Measurements from ENCODE around the gene HPDL. TPM values are rescaled to one million over a fixed set of nuclear protein-coding genes. Genes with fewer than 3 reads are reported as not detected.

Gene HPDL
- total RNA-seq, 2 experiments from 2014 or later = not detected

DNA sequence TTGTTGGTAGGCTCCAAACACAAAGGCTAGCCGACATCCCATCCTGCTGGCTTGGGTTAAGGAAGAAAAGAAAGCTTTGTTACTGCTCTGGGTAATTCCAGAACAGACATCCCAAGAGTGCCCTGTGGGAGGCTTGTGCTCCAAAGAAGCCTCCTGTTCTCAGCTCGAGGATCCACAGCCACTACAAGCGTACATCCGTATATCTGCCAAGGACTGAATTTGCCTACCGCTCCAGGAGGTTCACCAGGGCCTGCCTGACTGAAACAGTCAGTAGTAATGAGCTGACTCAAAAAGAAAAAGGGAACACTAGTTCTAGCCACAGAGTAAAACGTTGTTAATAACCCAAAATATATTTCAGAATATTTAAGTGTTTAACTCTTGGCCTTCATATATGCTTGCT is 38.4 kb downstream of the HPDL start:
- TF ChIP-seq, protein P1, sequence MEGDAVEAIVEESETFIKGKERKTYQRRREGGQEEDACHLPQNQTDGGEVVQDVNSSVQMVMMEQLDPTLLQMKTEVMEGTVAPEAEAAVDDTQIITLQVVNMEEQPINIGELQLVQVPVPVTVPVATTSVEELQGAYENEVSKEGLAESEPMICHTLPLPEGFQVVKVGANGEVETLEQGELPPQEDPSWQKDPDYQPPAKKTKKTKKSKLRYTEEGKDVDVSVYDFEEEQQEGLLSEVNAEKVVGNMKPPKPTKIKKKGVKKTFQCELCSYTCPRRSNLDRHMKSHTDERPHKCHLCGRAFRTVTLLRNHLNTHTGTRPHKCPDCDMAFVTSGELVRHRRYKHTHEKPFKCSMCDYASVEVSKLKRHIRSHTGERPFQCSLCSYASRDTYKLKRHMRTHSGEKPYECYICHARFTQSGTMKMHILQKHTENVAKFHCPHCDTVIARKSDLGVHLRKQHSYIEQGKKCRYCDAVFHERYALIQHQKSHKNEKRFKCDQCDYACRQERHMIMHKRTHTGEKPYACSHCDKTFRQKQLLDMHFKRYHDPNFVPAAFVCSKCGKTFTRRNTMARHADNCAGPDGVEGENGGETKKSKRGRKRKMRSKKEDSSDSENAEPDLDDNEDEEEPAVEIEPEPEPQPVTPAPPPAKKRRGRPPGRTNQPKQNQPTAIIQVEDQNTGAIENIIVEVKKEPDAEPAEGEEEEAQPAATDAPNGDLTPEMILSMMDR (IDR thresholded peaks at IDR 0.05) = no peak
- Mint-ChIP-seq H3K36me3 (ENCODE audit: low read depth) (no peaks in the 10 kb centered on the region), H3K9me3 (no peaks in the 10 kb centered on the region), H3K27me3 (no peaks in the 10 kb centered on the region), H3K4me1 (ENCODE audit: low read depth) (peaks cover 2% of the 10 kb centered on the region), H3K27ac (no peak overlapping the region), H3K4me3 (no peak overlapping the region)
- H3K9me3 ChIP-seq (ENCODE audit: control insufficient read depth in 1 of 2, insufficient read depth in 1 of 2, low read length in 2 of 2) = no peaks in the 10 kb centered on the region
- POLR2A ChIA-PET = no interaction called here
- H3K4me1 ChIP-seq (ENCODE audit: insufficient read depth, low read length) = peaks cover 2% of the 10 kb centered on the region
- no peak overlapping the region for H3K27ac ChIP-seq (ENCODE audit: low read depth in 1 of 2, low read length in 2 of 2)
- intact Hi-C loops (cut with DNase I, micrococcal nuclease) = no loop called here
- DNase-seq = no peak
- no peak overlapping the region for H3K4me3 ChIP-seq (ENCODE audit: low read length)
- CTCF ChIA-PET = no interaction called here
- ATAC-seq (ENCODE audit: poor library complexity) = no peak
- H3K36me3 ChIP-seq (ENCODE audit: insufficient read depth, low read length) = no peaks in the 10 kb centered on the region
- no peaks in the 10 kb centered on the region for H3K27me3 ChIP-seq (ENCODE audit: control insufficient read depth in 1 of 2, insufficient read depth in 2 of 2, low read length in 2 of 2)

DNA sequence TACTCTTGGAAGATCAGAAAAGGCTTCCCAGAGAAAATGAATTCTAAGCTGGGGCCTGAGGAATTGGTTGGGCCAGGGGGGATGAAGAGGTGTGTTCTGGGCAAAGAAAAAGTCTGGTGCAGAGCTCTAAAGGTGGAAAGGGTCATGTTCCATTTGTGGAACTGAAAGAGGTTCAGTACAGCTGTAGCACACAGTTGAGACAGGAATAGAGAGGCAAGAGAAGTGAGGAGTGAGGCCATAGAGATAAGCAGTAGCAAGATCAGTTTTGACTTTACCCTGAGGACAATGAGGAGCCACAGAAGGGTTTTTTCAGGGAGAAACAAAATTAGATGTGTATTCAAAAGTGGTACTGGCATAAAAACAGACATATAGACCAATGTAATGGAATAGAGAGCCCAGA is 43.9 kb downstream of the HPDL start:
- Histone ChIP-seq H3K9me3 (ENCODE audit: control insufficient read depth in 1 of 2, insufficient read depth in 1 of 2, low read length in 2 of 2) (no peaks in the 10 kb centered on the region), H3K36me3 (ENCODE audit: insufficient read depth, low read length) (no peaks in the 10 kb centered on the region), H3K4me3 (ENCODE audit: low read length) (no peak overlapping the region), H3K4me1 (ENCODE audit: insufficient read depth, low read length) (no peaks in the 10 kb centered on the region), H3K27ac (ENCODE audit: low read depth in 1 of 2, low read length in 2 of 2) (no peak overlapping the region), H3K27me3 (ENCODE audit: control insufficient read depth in 1 of 2, insufficient read depth in 2 of 2, low read length in 2 of 2) (no peaks in the 10 kb centered on the region)
- Mint-ChIP-seq H3K36me3 (ENCODE audit: low read depth) (no peaks in the 10 kb centered on the region), H3K9me3 (no peaks in the 10 kb centered on the region), H3K4me3 (no peak overlapping the region), H3K27me3 (no peaks in the 10 kb centered on the region), H3K27ac (no peak overlapping the region), H3K4me1 (ENCODE audit: low read depth) (no peaks in the 10 kb centered on the region)
- ChIA-PET POLR2A (no interaction called here), CTCF (no interaction called here)
- ATAC-seq (ENCODE audit: poor library complexity) (no peak), DNase-seq (no peak)
- intact Hi-C loops (cut with DNase I, micrococcal nuclease) = no loop called here
- TF ChIP-seq, protein P1 (IDR thresholded peaks at IDR 0.05) = no peak

DNA sequence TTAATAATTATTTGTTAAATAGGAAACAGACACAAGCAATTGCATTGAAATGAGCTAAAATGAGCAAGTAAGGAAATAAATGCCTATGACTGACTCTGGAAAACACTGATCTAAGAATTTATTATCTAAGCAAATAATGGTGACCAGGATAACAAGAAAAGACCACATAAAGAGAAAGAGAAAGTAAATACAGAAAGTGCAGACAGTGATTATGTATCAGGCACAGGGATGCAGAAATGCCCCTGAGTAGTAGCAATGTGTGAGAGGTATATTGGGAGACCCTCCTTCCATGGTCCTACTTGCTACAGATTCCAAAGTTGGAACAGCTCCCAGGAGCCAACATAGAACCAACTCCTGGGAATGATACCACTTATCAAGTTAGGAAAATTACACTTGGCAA is 46.9 kb downstream of the HPDL start:
- Mint-ChIP-seq H3K9me3 (no peaks in the 10 kb centered on the region), H3K27me3 (no peaks in the 10 kb centered on the region), H3K4me3 (no peak overlapping the region), H3K27ac (no peak overlapping the region), H3K4me1 (ENCODE audit: low read depth) (no peaks in the 10 kb centered on the region), H3K36me3 (ENCODE audit: low read depth) (no peaks in the 10 kb centered on the region)
- Histone ChIP-seq H3K36me3 (ENCODE audit: insufficient read depth, low read length) (no peaks in the 10 kb centered on the region), H3K9me3 (ENCODE audit: control insufficient read depth in 1 of 2, insufficient read depth in 1 of 2, low read length in 2 of 2) (no peaks in the 10 kb centered on the region), H3K4me3 (ENCODE audit: low read length) (no peak overlapping the region), H3K4me1 (ENCODE audit: insufficient read depth, low read length) (no peaks in the 10 kb centered on the region), H3K27ac (ENCODE audit: low read depth in 1 of 2, low read length in 2 of 2) (no peak overlapping the region), H3K27me3 (ENCODE audit: control insufficient read depth in 1 of 2, insufficient read depth in 2 of 2, low read length in 2 of 2) (no peaks in the 10 kb centered on the region)
- CTCF ChIA-PET = no interaction called here
- ATAC-seq (ENCODE audit: poor library complexity) (no peak), DNase-seq (no peak)
- TF ChIP-seq, protein P1 (IDR thresholded peaks at IDR 0.05) = no peak
- POLR2A ChIA-PET = no interaction called here
- intact Hi-C loops (cut with DNase I, micrococcal nuclease) = no loop called here
